ENCODE measurements around the gene CASD1. TPM values are rescaled to one million over a fixed set of nuclear protein-coding genes. Genes with fewer than 3 reads are reported as not detected.

Gene CASD1
- total and polyA plus RNA-seq, 8 donors = 7.2 to 19.4 (median 10.6) TPM

DNA sequence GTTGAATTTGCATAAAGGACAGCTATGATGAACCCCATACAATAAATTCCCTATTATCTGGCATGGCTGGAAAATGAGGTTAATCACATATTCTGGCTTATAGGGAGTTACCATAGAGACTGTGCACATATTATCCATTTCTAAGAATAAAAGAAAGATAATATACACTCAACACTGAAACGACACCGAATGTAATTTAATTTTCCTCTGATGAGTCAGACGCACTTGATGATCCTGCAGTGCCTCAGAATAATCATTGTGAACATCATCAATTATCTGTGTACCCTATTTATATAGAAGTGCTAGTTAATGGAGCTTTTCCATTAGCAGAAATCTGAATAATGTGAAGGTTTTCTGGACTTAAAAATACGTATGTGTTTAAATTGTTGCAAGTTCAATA lies 86.1 kb downstream of the CASD1 start:
- H3K4me3 ChIP-seq = no peak overlapping the region
- ATAC-seq = no peak
- intact Hi-C loops (cut with DNase I) = no loop called here
- H3K27ac ChIP-seq = no peak overlapping the region
- TF ChIP-seq CTCF (IDR thresholded peaks at IDR 0.05) = no peak
- H3K4me1 ChIP-seq = peaks cover 0 to 9% (median 0%) of the 10 kb centered on the region in 3 donors
- H3K27me3 ChIP-seq = no peaks in the 10 kb centered on the region
- WGBS, 2 donors = 71 to 80% methylated on average over 4 of the region's 4 CpGs
- DNase-seq = no peak
- FAIRE-seq = no peak
- H3K36me3 ChIP-seq = no peaks in the 10 kb centered on the region
- no peaks in the 10 kb centered on the region for H3K9me3 ChIP-seq

- H3K9me3 ChIP-seq = no peaks in the 10 kb centered on the region
- WGBS, 2 donors = 87 to 88% methylated on average over 3 of the region's 3 CpGs
- H3K36me3 ChIP-seq = no peaks in the 10 kb centered on the region
- intact Hi-C loops (cut with DNase I) = no loop called here
- no peak for DNase-seq
- no peak overlapping the region for H3K4me3 ChIP-seq
- ATAC-seq = no peak
- no peak overlapping the region for H3K27ac ChIP-seq
- TF ChIP-seq CTCF (IDR thresholded peaks at IDR 0.05) = no peak
- peaks cover 0 to 4% (median 0%) of the 10 kb centered on the region in 3 donors for H3K4me1 ChIP-seq
- no peaks in the 10 kb centered on the region for H3K27me3 ChIP-seq
- no peak for FAIRE-seq
Observed at GRCh38 chr7:94600267-94600666, 90.7 kb downstream of the CASD1 start.

GRCh38 chr7:94602181-94602580 lies 92.6 kb downstream of the CASD1 start:
- FAIRE-seq (no peak), DNase-seq (no peak), ATAC-seq (no peak)
- H3K4me1 ChIP-seq = no peaks in the 10 kb centered on the region
- no peak overlapping the region for H3K4me3 ChIP-seq
- no peak for TF ChIP-seq CTCF (IDR thresholded peaks at IDR 0.05)
- H3K27ac ChIP-seq = no peak overlapping the region
- no peaks in the 10 kb centered on the region for H3K9me3 ChIP-seq
- 91 to 100% methylated on average over 1 of the region's 1 CpG for WGBS, 2 donors
- no peaks in the 10 kb centered on the region for H3K27me3 ChIP-seq
- no peaks in the 10 kb centered on the region for H3K36me3 ChIP-seq
- intact Hi-C loops (cut with DNase I) = no loop called here

- DNase-seq (no peak), FAIRE-seq (peak; percentile 49), ATAC-seq (no peak)
- intact Hi-C loops (cut with DNase I) = no loop called here
- Histone ChIP-seq H3K4me1 (no peaks in the 10 kb centered on the region), H3K9me3 (no peaks in the 10 kb centered on the region), H3K36me3 (no peaks in the 10 kb centered on the region), H3K27me3 (no peaks in the 10 kb centered on the region), H3K27ac (no peak overlapping the region), H3K4me3 (no peak overlapping the region)
- TF ChIP-seq CTCF (IDR thresholded peaks at IDR 0.05) = no peak
- WGBS, 2 donors = 93 to 96% methylated on average over 1 of the region's 1 CpG
Observed at GRCh38 chr7:94605031-94605430, 95.4 kb downstream of the CASD1 start.

Other genes with a start within 250 kb of the CASD1 start
- 100 to 1,000 TPM in 2 of 6 donors, 10 to 100 TPM in 4; 10.9 to 467 (median 43.0) TPM for gene COL1A2, start 114.9 kb upstream of the CASD1 start, total RNA-seq
- gene COL1A2, start 114.9 kb upstream of the CASD1 start, polyA plus RNA-seq = 10 to 100 TPM; 12.5 to 18.5 TPM
- 10 to 100 TPM; 13.0 to 24.6 (median 15.8) TPM for gene SGCE, start 146.3 kb downstream of the CASD1 start, total RNA-seq
- 10 to 100 TPM in 1 of 2 donors, 1 to 10 TPM in 1; 9.8 to 38.5 TPM for gene SGCE, start 146.3 kb downstream of the CASD1 start, polyA plus RNA-seq

All from pancreas (tissue), 10 donors.